ENCODE data around the gene TYR. TPM values are rescaled to one million over a fixed set of nuclear protein-coding genes. Genes with fewer than 3 reads are reported as not detected.
"Not testable (repeated sequence)": the region's sequence is repeated elsewhere in the genome, so short reads cannot be mapped to it uniquely, and the experiment has no call there.

The TYR gene
- total RNA-seq, 1 donor from 2014 or later, result not detected

DNA sequence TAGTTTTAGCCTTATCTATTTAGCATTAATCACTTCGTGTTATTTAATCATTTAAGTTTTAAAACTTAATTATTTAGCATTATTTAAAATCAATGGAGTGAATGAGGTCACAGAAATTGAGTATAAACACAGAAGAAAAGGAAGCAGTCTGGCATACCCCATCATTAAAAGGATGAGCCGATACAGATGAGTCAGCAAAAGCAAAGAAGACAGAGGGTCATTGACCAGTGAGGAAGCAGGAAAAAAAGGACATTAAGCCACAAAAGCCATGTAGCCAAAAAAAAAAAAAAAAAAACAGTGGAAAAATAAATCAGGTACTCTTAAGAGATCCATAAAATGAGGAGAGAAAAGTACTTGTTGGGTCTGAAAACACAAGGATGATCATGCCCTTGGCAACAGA, 71.5 kb downstream of the TYR start:
- intact Hi-C loops (cut with DNase I), result no loop called here
- ATAC-seq (no peak), DNase-seq (ENCODE audit: low spot score) (no peak)

DNA sequence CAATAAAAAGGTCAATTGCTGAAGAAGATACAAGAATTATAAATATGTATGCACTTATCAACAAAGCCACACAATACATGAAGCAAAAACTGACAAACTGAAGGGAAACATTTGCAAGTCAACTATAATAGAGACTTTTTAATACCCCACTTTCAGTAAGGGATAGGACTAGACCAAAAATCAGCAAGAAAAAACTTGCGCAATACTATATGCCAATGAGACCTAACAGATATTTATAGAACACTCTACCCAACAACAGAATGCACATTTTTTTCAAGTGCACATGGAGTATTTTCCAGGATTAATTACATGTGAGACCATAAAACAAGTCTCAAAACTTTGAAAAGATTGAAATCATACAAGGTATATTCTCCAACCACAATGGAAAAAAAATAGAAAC, 83.8 kb downstream of the TYR start:
- intact Hi-C loops (cut with DNase I); ATAC-seq: not testable (repeated sequence)

DNA sequence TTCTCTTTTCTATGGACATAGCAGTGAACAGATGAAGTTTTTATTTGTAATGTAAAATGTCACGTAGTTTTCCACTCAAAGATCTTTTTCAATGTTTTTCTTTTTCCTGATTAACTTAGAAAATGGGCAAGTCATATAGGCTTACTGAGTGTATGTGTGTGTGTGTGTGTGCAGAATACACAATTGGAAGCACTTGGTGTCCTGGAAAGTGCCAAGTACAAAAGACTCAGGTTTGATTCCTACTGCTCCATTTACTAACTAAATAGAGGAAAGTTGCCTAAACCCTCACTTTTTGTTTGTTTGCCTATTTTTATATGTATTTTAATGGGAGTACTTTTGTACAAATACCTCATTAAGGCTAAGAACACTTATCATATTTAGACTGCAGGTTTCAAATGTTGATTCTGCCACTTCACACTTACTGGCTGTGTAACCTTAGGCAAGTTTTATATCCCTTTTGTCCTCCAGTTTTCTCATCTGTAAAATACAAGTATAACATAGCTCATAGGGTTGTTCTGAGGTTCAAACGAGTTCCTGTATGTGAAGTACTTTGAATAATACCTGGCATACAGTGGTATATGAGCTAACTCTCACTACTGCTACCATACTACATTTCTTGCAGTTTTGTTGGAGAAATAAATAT, 90.1 kb downstream of the TYR start:
- intact Hi-C loops (cut with DNase I), result no loop called here
- ATAC-seq, result no peak
- DNase-seq (ENCODE audit: low spot score), result no peak

More for the DNA sequence above, 83.8 kb downstream of the TYR start:
- DNase-seq (ENCODE audit: low spot score), result not testable (repeated sequence)

DNA sequence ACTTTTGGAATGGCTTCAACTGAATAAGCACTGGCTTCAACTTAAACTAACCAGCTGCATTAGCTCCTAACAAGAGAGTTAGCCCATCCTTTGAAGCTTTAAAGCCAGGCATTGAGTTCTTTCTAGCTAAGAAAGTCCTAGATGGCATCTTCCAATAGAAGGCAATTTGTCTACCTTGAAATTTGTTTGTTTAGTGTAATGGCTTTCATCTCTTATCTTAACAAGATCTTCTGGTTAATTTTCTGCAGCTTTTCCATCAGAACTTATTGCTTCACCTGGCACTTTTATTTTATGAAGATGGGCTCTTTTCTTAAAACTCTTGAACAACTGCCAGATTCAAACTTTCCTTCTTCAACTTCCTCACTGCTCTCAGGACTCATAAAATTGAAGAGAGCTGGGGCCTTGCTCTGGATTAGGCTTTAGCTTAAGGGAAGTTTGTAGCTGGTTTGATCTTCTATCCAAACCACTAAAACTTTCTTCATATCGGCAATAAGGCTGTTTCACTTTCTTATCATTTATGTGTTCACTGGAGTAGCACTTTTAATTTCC, 94.9 kb downstream of the TYR start:
- intact Hi-C loops (cut with DNase I); ATAC-seq; DNase-seq (ENCODE audit: low spot score): not testable (repeated sequence)

DNA sequence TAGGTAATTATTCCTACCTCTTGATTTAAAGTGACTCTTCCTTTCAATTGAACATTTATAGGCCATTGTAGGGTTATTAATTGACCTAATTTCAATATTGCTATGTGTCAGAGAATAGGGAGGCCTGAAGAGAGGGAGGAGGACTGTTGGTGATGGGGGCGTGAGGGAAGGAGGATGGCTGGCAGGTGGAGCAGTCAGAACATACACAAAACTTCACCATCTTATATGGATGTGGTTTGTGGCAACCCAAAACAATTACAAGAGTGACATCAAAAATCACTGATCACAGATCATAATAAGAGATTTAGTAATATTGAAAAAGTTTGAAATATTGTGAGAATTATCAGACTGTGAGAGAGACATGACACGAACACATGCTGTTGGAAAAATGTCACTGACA, 95.5 kb downstream of the TYR start:
- ATAC-seq; intact Hi-C loops (cut with DNase I); DNase-seq (ENCODE audit: low spot score): not testable (repeated sequence)

DNA sequence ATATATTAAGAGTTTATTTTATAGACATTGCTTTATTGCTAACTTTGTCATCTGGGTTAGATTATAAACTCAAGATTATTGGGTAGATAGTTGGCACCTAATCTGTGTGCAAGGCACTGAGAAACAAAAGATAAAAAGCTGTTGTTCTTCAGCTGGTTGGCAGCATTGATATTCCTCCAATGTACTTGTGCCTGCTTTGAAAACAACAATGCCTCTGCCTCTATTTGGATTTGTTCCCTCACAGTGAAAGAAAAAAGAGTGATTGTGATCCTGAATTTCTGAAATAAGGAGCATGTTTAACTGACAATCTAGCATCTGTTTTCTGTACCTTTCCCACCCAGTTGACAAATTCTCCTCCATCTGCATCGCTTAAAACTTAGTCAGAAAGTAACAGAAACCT, 98.3 kb downstream of the TYR start:
- DNase-seq (ENCODE audit: low spot score) (no peak), ATAC-seq (no peak)
- intact Hi-C loops (cut with DNase I), result no loop called here

DNA sequence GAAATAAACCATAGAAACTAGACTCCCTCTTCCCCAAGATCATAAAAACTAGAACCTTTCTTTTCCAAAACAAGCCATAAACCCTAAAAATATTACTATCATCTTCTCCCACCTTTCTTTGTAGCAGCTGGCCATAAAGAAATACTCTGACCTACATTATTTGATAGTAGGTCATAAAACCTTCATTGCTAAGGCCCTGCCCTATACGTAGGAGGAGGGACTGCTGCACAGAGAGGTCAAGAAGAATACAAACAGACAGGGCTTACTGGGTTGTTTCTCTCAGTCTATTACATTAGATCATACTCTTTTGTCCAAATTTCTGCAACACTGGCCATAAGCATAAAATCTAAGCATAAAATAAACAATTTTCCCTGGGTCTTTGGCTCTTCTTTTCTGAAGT, 101.5 kb downstream of the TYR start:
- DNase-seq (ENCODE audit: low spot score) (no peak), ATAC-seq (no peak)
- intact Hi-C loops (cut with DNase I), result no loop called here

DNA sequence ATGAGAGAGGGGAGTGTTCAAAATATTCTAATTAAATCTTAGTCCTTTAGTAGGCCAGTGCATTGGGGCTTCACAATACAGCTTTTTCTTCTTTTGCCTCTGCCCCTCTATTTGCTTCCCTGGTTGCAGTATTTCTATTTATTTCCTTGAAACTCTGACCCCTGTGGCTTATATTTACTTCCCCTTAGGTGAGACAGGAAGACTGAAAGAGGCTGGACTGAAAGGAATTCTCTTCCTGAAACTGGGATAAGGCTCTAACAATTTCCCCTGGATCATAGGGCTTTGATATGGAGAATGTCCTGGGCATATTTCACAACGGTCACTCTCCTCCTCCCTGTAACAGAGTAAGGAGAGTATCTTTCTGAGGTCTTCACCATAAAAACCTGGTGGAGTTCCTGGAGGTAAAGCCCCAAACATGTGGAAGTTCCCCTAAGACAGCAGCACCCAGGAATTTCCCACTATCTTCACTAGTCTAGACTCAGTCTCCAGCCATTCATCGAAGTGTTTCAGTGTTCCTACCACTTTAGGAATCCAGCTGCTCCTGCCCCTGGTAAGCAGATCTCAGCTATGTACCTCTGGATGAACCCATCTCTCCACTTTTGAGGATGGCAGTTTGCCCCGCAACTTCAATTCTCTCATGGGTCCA, 103.5 kb downstream of the TYR start:
- DNase-seq (ENCODE audit: low spot score); ATAC-seq; intact Hi-C loops (cut with DNase I): not testable (repeated sequence)

DNA sequence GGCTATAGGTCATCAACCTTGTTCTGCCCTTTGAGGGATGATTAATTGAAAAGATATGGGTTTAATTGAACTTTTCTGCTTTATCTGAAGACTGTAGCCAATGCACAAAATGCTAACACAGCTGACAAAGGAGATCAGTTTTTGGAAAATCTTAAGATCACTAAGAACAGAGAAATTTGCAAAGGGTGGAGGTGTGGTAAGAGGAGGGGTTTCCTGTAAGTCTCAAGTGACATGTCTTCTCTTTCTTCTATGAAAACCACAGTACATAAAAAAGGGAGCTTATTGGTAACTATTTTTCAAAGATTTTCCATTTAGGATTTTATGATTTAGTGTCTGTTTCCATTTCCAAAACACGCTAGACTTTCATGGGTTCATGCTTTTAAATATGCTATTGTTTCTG, 108.9 kb downstream of the TYR start:
- intact Hi-C loops (cut with DNase I); DNase-seq (ENCODE audit: low spot score); ATAC-seq: not testable (repeated sequence)

DNA sequence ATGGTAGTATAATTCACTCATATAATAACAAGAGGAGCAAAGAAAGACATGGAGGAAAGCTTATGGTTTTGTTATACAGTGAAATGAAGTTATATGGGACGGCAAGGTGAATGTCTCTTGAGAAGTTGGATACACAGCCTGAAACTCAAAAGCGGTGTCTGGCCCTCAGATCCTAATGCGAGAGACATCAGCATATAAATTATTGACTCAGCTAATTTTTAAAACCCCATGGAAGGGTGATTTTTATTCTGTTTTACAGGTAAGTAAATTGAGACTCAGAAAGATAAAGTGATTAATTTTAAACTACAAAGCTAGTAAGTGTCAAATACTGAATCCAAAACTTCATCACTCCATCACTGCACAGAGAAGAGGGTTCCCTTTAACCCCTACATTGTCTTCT, 110.3 kb downstream of the TYR start:
- ATAC-seq; DNase-seq (ENCODE audit: low spot score); intact Hi-C loops (cut with DNase I): not testable (repeated sequence)

DNA sequence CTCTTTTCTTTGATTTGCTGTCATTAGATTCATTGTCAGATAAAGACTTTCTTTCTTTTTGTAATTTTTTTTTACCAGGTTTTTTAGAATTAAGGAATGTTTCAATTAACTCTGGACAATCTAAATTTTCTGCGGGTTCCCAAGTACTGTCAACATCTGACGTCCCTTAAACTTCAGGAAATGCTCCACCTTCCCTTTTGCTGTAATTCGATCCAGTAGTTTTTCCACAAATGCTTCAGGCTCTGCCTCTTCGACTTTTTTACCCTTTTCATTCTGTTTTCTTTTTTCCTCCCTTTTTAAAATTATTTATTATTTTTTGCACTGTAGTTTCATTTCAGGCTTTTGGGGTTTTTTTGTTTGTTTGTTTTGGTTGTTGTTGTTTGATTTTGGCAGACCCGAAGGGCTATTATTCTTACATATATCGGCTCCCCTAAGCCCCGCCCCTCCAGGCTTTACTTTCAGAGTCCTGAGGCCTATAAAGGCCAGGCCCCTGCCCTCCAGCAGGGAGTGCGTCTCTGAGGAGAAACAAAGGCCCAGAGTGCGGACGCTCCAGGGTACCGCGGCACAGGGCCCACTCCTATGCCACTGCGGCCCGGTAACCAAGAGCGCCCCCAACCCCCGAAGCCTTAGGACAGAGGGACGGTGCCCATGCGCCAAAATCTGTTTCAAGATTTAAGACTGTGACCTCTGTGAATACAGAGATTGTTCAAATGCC, 116.4 kb downstream of the TYR start:
- DNase-seq (ENCODE audit: low spot score) (no peak), ATAC-seq (peak; percentile 64)
- intact Hi-C loops (cut with DNase I), result no loop called here

DNA sequence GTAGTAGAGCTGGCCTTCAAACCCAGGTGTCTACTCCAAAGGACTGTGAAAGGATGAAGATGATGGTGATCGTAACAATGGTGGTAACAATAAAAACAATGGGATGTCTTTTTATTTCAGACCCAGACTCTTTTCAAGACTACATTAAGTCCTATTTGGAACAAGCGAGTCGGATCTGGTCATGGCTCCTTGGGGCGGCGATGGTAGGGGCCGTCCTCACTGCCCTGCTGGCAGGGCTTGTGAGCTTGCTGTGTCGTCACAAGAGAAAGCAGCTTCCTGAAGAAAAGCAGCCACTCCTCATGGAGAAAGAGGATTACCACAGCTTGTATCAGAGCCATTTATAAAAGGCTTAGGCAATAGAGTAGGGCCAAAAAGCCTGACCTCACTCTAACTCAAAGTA, 117.3 kb downstream of the TYR start:
- ATAC-seq; intact Hi-C loops (cut with DNase I); DNase-seq (ENCODE audit: low spot score): not testable (repeated sequence)

DNA sequence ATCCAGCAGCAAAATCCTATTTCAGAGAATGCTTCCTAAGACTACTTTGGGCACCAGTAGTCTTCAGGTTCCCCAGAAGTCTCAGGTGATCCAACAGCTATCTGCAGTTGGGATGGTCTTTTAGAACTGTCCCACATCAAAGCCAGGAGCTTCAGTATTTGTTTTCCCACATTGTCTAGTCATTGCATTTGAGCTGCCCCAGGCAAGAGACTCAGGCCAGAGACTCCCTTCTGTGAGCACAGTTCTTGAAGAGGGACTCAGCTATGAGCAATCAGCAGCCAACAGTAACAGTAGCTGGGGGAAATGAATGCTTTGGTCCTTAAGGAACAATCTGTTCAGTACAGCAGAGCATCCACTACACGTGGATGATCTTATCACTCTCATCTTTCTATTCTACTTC, 125.4 kb downstream of the TYR start:
- DNase-seq (ENCODE audit: low spot score); ATAC-seq; intact Hi-C loops (cut with DNase I): not testable (repeated sequence)

DNA sequence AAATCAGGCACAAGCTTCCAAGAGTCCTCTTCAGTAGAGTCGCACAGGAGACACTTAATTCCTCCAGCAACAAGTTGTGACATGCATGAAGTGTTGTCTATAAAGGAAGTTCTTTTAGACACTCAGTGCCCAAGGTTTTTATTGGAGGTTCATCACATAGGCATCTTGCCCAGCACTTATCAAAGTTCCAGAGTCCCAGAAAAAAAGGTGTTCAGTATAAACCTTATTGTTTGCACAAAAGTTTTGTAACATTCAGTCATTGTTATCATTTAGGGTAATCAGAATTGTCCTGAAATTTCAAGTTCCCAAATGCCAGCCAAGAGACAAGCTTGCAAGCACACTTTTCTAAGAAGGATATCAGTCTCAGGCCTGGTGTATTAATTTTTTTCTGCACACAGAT, 130.6 kb downstream of the TYR start:
- ATAC-seq; intact Hi-C loops (cut with DNase I); DNase-seq (ENCODE audit: low spot score): not testable (repeated sequence)

DNA sequence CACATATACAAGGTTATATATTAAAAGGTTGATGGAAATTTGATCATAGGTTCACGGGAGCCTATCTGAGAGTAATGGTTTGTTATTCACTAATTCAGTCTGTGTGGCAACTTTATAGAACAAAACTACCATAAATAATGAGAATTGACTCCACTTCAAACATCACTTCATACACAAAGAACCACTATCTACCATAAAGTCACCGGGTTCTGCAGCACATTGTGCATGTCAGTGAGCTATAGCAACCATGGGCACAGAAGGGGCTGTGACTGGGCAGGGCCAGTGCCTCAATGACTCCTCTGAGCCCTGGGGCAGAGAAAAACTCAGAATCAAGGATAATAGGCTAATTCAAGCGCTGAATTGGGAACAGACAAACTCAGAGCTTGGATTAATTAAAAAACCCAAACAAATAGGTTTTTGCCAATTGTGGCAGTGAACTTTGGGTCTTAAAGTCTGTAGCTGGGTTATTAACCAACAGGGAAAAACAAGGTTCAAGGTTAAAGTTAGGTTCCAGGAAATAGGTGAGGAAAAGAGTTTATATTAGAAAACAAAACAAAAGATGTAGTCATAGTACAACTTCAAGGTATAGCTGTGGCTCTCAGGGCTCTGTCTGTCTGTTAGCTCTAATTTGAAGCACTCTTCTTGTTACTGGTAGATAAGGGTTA, 131.8 kb downstream of the TYR start:
- DNase-seq (ENCODE audit: low spot score); ATAC-seq; intact Hi-C loops (cut with DNase I): not testable (repeated sequence)

DNA sequence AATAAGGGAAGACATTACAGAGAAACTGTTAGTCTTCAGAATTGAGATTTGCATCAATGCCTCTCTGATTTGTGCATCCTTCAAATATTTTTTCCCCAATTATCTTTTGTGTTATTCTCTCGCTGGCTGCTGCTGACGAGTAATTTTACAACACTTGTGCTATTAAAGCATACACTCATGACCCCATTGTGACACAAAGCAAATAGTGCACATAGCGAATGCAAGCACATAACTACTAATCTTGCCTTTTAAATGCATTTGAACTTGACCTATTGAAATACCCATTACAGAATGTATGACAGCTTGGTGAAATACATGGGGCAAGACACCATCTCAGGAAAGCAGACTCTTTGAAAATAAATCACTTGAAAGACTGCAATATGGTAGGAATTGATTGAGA, 132.9 kb downstream of the TYR start:
- ATAC-seq; DNase-seq (ENCODE audit: low spot score); intact Hi-C loops (cut with DNase I): not testable (repeated sequence)

DNA sequence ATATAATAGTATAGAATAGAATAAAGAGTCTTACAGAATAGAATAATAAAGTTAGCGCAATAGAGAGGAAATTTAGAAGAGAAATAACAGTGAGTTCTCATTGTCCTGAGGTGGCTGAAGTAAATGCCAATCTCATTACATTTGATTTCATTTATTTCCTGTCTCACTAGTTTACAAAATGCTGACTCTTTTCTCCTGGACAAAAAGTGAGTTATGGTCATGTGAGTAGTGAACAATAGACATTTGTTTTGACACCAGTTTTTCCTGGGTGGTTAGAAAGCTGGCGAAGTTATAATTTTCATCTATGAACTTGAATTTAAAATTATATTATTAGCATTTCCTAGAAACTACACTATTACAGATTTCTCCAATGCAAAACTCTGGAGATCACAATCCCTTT, 143.7 kb downstream of the TYR start:
- intact Hi-C loops (cut with DNase I), result no loop called here
- ATAC-seq, result no peak
- no peak for DNase-seq (ENCODE audit: low spot score)

DNA sequence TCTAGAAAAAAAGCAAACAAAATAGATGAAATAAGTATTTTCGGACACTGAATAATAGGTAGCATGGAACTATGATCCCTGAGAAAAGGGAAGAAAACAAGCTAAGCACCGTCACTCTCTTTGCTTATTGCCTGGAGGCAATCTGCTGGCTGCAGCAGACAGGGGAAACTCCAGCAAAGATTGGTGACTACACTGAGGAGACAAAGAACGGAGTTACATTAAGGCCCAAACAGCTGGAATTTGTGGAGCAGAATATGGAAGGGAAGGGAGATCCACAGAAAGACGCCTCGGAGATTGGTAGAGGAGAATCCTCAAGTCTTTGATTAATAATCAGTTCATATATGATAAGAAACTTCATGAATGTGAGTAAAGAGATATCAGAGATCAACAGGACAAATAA, 150.2 kb downstream of the TYR start:
- intact Hi-C loops (cut with DNase I), result no loop called here
- DNase-seq (ENCODE audit: low spot score), result no peak
- no peak for ATAC-seq

DNA sequence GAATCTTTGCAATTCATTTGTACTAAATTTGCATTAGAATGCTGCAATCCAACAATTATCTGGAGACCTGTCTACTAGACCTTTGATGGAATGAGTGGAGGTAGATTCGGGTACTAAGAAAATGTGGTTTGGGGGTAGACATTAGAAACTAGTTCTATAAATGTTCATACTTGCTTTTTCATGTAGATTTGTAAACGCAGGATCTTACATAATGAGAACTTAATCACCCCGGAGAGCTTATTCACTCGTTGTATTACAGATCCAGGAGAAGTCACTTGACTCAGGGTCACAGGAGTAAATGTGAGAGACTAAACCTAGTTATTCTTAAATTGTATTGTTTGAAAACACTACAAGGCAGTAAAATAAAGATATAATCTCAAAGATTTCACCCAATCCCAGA, 154.3 kb downstream of the TYR start:
- intact Hi-C loops (cut with DNase I); DNase-seq (ENCODE audit: low spot score); ATAC-seq: not testable (repeated sequence)
